Esophagus squamous epithelium (tissue), 5 donors: ENCODE measurements around the gene HOXB6. TPM values are rescaled to one million over a fixed set of nuclear protein-coding genes. Genes with fewer than 3 reads are reported as not detected.

Source experiments
- DNase-seq: peaks from one replicate; lab custom pipeline; 2025; lab: John Stamatoyannopoulos, UW
- H3K27ac ChIP-seq, 4 donors: fragments of 200-600 bp; sonication (generic); one replicate each; pipeline ENCODE4 v1.5.1; 2016 to 2019; ENCODE audit warnings: mild to moderate bottlenecking in 1 of 4
- H3K27me3 ChIP-seq, 4 donors: fragments of 200-600 bp; sonication (generic); 1 replicate in 3 of 4; 2 replicates in 1 of 4; pipeline versions ENCODE4 v1.5.1 to v1.6.0; 2017 to 2021; ENCODE audit warnings: antibody characterized with exemption in 1 of 4
- H3K36me3 ChIP-seq, 3 donors: fragments of 200-600 bp; sonication (generic); one replicate each; pipeline ENCODE4 v1.5.1; 2016 to 2019
- H3K4me1 ChIP-seq, 3 donors: fragments of 200-600 bp; sonication (generic); one replicate each; pipeline ENCODE4 v1.5.1; 2017 to 2019
- H3K4me3 ChIP-seq, 4 donors: fragments of 200-600 bp; sonication (generic); 1 replicate in 3 of 4; 2 replicates in 1 of 4; pipeline ENCODE4 v1.5.1; 2016 to 2019; ENCODE audit warnings: mild to moderate bottlenecking in 2 of 4, moderate library complexity in 1 of 4
- H3K9me3 ChIP-seq, 3 donors: fragments of 200-600 bp; sonication (generic); one replicate each; pipeline ENCODE4 v1.5.1; 2016 to 2019
- CTCF ChIP-seq, 6 experiments: fragments of 450-650 bp in 4 of 6; fragments of 200-600 bp in 2 of 6; sonication (generic) in 2 of 6; IDR thresholded peaks; one replicate each; pipeline ENCODE4 v1.5.1; 2016 to 2019; ENCODE audit warnings: antibody characterized with exemption in 6 of 6, mild to moderate bottlenecking in 4 of 6, moderate library complexity in 4 of 6
- POLR2A ChIP-seq, 4 donors: fragments of 450-650 bp; IDR thresholded peaks; one replicate each; pipeline ENCODE4 v1.6.1; 2017; ENCODE audit warnings: antibody characterized with exemption in 4 of 4, mild to moderate bottlenecking in 4 of 4, moderate library complexity in 3 of 4
- WGBS, 2 donors: methylation state at CpG; one replicate each; pipeline ENCODE4 v1.1.5; 2018; 5-methylcytosine and 5-hydroxymethylcytosine counted together
- intact Hi-C: fragments of 100-400 bp; cut with DNase I; formaldehyde crosslinking; loops from one replicate; pipeline ENCODE4 v1.15.0; 2022
- total RNA-seq, 4 donors: library from RNA; depleted of rRNA; stranded (reverse); fragments of >200 nt; gene quantifications; one replicate each; pipeline ENCODE4 v1.1.0, GENCODE V29; 2016
- donor health status: DM: yes; HTN: yes; CAD: no.

The HOXB6 gene
- total RNA-seq, 4 donors from 2014 or later, result 1.3 to 3.1 TPM; not detected in 2

DNA sequence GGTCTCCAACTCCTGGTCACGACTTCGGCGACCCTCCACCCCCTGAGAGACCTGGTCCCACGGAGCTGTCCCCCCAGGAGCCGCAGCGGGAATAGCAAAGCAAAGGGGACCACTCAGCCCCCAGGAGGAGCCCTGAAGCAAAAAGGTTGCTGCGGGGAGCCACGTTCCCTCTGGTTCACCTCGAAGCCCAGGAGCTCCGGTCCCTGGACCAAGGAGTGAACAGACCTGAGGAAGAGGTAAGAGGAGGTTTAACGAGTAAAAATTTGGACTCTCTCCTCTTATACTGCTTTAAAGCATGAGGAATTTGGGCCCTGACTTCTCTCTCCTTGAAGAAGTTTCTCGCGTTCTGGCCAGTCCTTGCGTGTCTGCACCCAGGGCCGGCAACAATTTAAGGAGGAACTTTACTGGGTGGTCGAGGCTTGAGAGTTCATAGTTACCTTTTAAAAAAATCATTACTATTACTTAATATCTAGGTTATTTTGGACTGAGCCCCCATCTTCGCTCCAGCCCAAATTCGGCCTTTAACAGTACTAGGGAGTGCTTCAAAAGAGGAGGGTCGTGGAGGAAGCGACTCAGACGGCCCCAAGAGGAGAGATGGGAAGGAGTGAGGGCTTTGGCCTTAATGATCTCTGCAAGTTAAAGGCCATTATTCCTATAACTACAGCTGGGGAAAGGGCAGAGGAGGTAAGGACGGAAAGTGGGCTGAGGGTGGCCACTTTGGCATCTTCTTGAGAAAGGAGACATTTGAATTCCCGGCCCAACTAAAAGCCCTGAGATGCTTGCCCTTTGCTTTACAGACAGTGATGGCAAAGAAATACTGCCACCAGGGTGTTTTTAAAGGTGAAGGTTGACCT, 38.3 kb upstream of the HOXB6 start:
- intact Hi-C loops, result no loop called here
- Histone ChIP-seq H3K9me3 (no peaks in the 10 kb centered on the region), H3K27ac (no peak overlapping the region), H3K4me1 (peaks cover 8 to 27% (median 8%) of the 10 kb centered on the region in 3 donors), H3K27me3 (peaks cover 36 to 100% (median 51%) of the 10 kb centered on the region in 4 donors), H3K4me3 (no peak overlapping the region), H3K36me3 (no peaks in the 10 kb centered on the region)
- 42 to 46% methylated on average over 14 to 17 of the region's 23 CpGs for WGBS, 2 donors
- no peak for TF ChIP-seq POLR2A (IDR thresholded peaks at IDR 0.05)
- no peak for TF ChIP-seq CTCF (IDR thresholded peaks at IDR 0.05)
- no peak for DNase-seq

- WGBS, 2 donors, result 11 to 28% methylated on average over 22 to 26 of the region's 58 CpGs
- no peak overlapping the region for H3K4me3 ChIP-seq
- peaks cover 3 to 20% (median 8%) of the 10 kb centered on the region in 3 donors for H3K4me1 ChIP-seq
- intact Hi-C loops, result no loop called here
- no peaks in the 10 kb centered on the region for H3K36me3 ChIP-seq
- TF ChIP-seq POLR2A (IDR thresholded peaks at IDR 0.05), result no peak
- TF ChIP-seq CTCF (IDR thresholded peaks at IDR 0.05), result no peak
- H3K27ac ChIP-seq, result no peak overlapping the region
- no peaks in the 10 kb centered on the region for H3K9me3 ChIP-seq
- H3K27me3 ChIP-seq, result peaks cover 43 to 100% (median 54%) of the 10 kb centered on the region in 4 donors
- DNase-seq, result no peak
Measured at GRCh38 chr17:48642059-48642842, 37.5 kb upstream of the HOXB6 start.

- 13 to 19% methylated on average over 25 to 29 of the region's 29 CpGs for whole genome bisulfite sequencing, 2 donors
- Histone ChIP-seq H3K9me3 (no peaks in the 10 kb centered on the region), H3K4me3 (no peak overlapping the region), H3K27me3 (peaks cover 45 to 100% (median 58%) of the 10 kb centered on the region in 4 donors), H3K36me3 (no peaks in the 10 kb centered on the region), H3K4me1 (peaks cover 0 to 17% (median 4%) of the 10 kb centered on the region in 3 donors), H3K27ac (no peak overlapping the region)
- DNase-seq, result no peak
- intact Hi-C loops, result no loop called here
- TF ChIP-seq POLR2A (IDR thresholded peaks at IDR 0.05), result no peak
- no peak for TF ChIP-seq CTCF (IDR thresholded peaks at IDR 0.05)
Measured at GRCh38 chr17:48641541-48642058, 36.8 kb upstream of the HOXB6 start.

DNA sequence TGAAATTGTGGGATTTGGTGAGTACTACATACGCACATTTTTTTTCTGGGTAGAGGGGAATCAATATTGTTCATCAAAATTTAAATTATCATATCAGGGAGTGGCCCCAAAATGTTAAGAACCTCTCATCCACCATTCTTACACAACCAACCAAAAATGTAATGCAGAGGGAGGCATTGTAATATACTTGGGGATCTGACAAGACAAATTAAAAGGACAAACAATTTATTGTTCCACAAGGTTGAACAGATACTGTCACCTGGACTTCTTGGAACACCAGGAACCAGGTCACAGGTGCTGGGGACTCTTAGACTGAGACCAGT, 36.0 kb upstream of the HOXB6 start:
- WGBS, 2 donors, result 65 to 71% methylated on average over 1 of the region's 1 CpG
- no peak overlapping the region for H3K27ac ChIP-seq

More for the DNA sequence above, 36.0 kb upstream of the HOXB6 start:
- peaks cover 44 to 100% (median 59%) of the 10 kb centered on the region in 4 donors for H3K27me3 ChIP-seq
- H3K4me3 ChIP-seq, result no peak overlapping the region
- peaks cover 0 to 14% (median 4%) of the 10 kb centered on the region in 3 donors for H3K4me1 ChIP-seq
- no peaks in the 10 kb centered on the region for H3K36me3 ChIP-seq
- TF ChIP-seq CTCF (IDR thresholded peaks at IDR 0.05) (no peak), POLR2A (IDR thresholded peaks at IDR 0.05) (no peak)
- no peaks in the 10 kb centered on the region for H3K9me3 ChIP-seq
- intact Hi-C loops, result no loop called here
- DNase-seq, result no peak
